ENCODE measurements around the gene TBCD.

Gene TBCD

GRCh38 chr17:82933911-82934310 is 182.0 kb downstream of the TBCD start:
- H3K4me3 ChIP-seq (ENCODE audit: low read depth, low read length), result no peak overlapping the region

- H3K4me3 ChIP-seq (ENCODE audit: low read depth, low read length), result no peak overlapping the region
Observed at GRCh38 chr17:82935966-82936767, 184.3 kb downstream of the TBCD start.

DNA sequence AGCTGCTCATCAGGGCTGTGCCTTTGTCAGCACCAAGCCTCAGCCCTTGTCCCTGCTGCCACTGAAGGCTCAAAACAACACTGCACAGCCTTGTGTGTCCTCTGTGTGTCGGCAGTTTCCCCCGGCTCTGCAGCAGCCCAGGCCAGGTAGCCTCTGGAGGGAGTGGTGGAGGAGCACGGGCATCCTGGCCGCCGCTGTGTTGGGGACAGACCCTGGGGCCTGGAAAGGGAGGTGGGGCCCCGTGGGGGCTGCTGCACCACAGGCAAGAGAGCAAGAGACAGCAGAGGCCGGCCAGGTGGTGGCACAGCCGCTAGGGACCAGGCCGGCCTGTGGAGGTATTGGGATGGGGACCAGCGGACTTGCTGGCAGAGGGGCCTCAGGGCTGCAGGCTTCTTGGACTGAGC is 184.9 kb downstream of the TBCD start:
- no peak overlapping the region for H3K4me3 ChIP-seq (ENCODE audit: low read depth, low read length)

- no peak overlapping the region for H3K4me3 ChIP-seq (ENCODE audit: low read depth, low read length)
Observed at GRCh38 chr17:82937411-82938371, 185.8 kb downstream of the TBCD start.

GRCh38 chr17:82938486-82938872 is 186.6 kb downstream of the TBCD start:
- H3K4me3 ChIP-seq (ENCODE audit: low read depth, low read length), result no peak overlapping the region

GRCh38 chr17:82938873-82939620 is 187.2 kb downstream of the TBCD start:
- H3K4me3 ChIP-seq (ENCODE audit: low read depth, low read length), result no peak overlapping the region

- no peak overlapping the region for H3K4me3 ChIP-seq (ENCODE audit: low read depth, low read length)
Observed at GRCh38 chr17:82939621-82940135, 187.8 kb downstream of the TBCD start.

DNA sequence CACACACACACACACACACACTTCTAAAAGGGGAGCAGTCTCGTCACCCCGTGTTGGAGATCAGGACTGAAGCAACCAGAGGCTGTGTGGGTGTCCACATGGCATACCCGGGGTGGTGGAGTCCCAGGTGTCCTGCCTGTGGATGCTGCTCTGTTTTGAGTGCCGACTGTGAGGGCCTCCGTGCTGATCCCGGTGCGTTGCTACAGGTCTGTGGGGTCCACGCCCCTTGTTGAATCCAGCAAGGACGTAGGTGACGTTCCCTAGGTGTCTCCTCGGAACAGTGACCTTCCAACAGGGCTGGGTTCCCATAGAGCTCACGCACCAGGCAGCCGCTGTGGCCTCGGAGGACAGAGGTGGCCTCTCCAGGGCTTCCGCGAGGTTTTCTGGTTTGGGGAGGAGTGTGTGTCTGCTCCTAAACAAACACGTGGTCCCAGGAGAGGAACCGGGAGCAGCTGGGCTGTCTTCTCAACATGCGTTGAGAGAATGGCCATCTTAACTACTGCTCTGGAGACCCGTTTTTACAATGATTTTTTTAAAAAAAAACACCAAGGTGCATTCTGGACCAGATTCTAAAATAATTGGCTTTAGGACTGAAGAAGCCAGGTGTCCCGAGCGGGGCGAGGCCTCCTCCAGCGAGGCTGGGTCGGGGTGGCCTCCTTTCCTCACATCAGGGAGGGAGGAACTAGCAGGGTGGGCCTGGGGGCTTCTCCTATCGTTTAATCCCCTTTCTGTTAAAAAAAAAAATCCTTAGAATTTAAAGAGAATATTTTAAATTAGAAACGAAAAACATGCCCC is 188.6 kb downstream of the TBCD start:
- no peak overlapping the region for H3K4me3 ChIP-seq (ENCODE audit: low read depth, low read length)

DNA sequence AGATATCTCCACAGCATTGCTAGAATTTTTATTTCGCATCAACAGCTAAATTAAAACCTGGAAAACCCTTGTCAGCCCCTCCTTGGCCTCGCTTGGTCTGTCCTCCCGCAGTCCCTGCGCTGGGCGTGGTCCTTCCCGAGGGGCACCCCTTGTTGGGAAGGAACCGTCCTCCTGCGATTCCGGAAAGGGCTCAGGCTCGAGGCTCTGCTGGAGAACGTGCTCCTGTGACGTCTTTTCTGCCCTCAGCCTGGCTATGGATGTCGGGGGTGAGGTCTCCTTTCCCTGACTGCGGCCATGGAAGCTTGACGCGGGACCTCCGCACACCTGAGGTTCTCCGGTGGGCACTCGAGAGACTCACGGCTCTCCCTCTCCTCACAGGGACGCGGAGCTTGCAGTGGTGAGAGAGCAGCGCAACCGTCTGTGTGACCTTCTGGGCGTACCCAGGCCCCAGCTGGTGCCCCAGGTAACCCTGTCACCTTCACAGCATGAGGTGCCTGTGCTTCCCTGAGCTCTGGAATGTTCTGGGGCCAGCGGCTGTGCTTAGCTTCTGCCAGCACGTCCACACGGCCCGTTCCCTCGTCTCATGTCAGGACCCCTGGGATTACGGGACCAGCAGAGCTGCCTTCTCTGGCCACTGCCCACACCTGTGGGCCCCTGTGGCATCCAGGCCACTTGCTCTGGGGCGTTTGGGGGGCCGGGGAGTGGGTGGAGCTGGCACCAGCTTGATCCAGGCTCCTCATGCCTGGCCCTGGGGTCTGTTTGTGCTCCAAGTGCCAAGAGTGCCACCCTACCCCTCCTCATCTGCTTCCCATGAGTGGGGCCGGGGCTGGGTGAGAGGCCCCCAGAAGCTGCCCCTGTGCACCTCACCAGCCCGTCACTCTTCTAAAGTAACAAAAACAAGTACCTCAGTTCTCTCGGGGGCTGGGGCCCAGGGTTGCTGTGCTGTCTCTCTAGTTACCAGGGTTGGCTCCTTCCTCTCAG is 189.4 kb downstream of the TBCD start:
- H3K4me3 ChIP-seq (ENCODE audit: low read depth, low read length), result no peak overlapping the region

GRCh38 chr17:82942166-82943130 is 190.6 kb downstream of the TBCD start:
- H3K4me3 ChIP-seq (ENCODE audit: low read depth, low read length), result no peak overlapping the region

DNA sequence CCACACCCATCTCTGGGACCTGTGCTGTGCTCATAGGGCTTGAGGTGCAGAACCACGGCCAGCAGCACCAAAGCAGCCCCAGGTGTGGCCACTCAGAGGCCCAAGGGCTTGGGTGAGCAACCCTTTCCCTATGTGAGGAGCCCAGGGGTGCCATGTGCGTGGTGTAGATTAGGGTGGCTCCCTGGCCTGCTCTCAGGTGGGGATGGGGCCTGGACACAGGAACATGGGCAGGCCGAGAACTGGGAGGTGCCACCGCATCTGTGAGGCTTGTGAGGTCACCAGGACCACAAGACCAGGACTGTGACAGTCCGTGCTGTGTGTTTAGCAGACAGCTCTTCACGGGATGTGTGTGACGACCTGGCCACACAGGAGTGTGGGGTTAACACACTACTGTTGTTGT is 191.5 kb downstream of the TBCD start:
- H3K4me3 ChIP-seq (ENCODE audit: low read depth, low read length), result no peak overlapping the region

DNA sequence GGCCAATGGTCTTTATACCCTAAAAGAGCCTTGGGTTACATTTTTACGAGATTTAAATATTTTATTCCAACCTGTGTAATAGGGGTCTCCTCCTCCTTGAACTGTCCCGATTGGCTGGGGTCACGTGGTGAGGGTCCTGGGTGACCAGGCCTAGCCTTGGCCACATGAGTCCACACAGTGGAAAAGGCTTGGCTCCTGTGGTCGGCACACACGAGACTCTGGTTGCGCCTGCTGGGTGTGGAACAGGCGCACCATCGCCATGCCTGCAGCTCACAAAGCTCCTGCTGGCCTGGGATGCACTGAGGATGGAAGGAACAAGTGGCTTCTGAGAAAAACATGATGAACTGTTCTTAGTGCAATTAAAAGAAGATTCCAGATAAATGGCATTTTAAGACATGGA is 191.9 kb downstream of the TBCD start:
- H3K4me3 ChIP-seq (ENCODE audit: low read depth, low read length), result no peak overlapping the region

GRCh38 chr17:82944990-82945389 is 193.1 kb downstream of the TBCD start:
- H3K4me3 ChIP-seq (ENCODE audit: low read depth, low read length), result no peak overlapping the region

DNA sequence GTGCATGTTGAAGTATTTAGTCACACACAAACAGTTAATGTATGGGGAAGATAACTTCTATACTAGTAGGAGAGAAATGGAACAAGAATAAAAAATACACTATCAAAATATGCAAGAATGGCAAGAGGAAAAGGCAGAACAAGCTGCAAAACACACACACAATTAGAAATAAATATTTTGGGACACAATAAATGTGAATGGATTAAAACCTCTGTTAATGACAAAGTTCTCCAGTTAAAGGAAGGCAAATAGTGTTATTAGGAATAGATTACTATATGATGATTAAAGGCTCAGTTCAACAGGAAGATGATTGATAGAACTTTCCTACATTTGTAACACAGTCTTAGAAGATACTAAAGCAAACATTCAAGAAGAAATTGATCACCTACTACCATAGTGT is 194.2 kb downstream of the TBCD start:
- H3K4me3 ChIP-seq (ENCODE audit: low read depth, low read length), result no peak overlapping the region

- no peak overlapping the region for H3K4me3 ChIP-seq (ENCODE audit: low read depth, low read length)
Observed at GRCh38 chr17:82947051-82947991, 195.5 kb downstream of the TBCD start.

- no peak overlapping the region for H3K4me3 ChIP-seq (ENCODE audit: low read depth, low read length)
Observed at GRCh38 chr17:82948081-82948511, 196.2 kb downstream of the TBCD start.

- no peak overlapping the region for H3K4me3 ChIP-seq (ENCODE audit: low read depth, low read length)
Observed at GRCh38 chr17:82948957-82949356, 197.1 kb downstream of the TBCD start.
